ENCODE results near the gene PABPN1L. TPM values are rescaled to one million over a fixed set of nuclear protein-coding genes. Genes with fewer than 3 reads are reported as not detected.
"Not testable (repeated sequence)": the region's sequence is repeated elsewhere in the genome, so short reads cannot be mapped to it uniquely, and the experiment has no call there.

PABPN1L gene
- total RNA-seq, 1 donor from 2014 or later = not detected

DNA sequence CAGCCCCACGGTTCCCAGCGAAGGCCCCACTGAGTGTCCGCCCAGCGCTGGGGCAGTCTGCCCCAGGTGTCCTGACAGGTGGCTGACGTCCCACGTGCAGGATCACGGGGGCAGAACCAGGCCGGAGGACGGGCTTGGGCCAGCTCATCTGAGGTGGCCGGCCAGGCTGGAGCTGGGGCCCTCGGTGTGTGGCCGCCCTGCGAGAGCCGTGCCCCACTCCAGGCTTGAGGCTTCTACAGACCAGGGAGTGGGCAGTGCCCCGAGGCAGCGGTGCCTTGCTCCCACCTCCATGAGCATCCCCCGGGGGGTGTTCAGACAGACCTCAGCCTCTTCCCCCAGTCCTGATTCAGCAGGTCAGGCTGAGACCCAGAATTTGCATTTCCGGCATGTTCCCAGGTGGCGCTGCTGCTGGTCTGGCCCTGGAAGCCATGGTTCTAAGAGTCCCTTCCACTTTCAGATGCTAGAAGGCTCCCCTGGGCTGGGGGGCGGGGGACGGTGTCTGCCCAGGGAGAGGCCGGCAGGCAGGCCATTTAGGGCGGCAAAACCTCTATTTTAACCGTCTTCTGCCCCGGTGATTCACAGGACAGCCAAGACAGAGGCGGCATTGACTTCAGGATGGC is 35.4 kb upstream of the PABPN1L start:
- no peak for DNase-seq (ENCODE audit: low spot score)

DNA sequence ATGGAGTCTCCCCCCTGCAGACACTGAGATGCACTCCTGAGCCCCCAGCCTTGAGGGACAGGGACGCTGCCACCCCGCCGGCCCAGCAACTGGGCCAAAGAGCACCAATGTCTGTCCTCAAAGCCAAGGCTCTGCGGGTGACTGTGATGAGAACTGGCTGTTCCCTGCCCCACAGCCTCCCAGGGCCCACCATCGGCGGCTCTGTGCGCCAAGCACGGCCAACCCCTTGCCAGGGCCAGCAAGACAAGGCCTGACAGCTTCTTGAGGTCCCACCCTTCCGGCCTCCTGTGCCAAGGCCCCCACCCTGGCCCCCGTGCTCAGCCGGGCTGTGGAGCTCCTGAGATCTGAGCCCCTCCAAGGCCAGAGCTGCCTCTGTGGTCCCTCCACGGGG is 34.2 kb upstream of the PABPN1L start:
- no peak for DNase-seq (ENCODE audit: low spot score)

DNA sequence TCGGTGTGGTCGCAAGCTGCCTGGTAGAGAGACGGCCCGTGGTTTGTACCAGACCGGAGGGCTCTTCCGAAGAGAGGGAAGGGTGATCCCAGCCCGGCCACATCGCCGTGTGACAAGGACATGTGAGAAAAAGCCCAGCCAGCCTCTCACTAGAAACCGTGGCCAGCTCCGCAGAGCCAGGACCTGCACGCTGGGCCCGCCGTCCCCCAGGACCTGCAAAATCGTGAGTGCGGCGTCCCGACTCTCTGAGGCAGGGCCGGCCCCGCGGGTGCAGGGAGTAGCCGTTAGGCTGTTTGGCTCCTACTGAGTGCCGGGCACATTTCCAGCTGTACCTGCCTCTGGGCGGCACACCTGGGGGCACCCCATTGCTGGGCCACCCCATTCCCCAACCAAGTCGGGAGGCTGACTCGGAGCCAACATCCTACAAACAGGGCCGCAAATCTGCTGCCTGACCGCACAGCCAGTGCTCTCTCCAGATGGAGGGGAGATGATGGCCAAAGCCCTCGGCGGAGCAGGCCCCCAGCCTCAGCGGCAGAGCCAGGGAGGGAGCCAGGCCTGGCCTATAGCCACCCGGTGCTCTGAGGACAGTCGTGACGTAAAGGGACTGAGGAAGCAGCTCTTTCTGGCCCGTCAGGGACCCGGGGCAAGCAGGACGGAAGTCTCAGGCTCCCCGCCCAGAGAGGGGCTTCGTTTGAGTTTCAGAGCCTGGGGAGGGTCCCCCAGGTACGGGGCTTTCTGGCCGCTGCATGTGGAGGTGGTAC is 33.6 kb upstream of the PABPN1L start:
- DNase-seq (ENCODE audit: low spot score) = no peak

DNA sequence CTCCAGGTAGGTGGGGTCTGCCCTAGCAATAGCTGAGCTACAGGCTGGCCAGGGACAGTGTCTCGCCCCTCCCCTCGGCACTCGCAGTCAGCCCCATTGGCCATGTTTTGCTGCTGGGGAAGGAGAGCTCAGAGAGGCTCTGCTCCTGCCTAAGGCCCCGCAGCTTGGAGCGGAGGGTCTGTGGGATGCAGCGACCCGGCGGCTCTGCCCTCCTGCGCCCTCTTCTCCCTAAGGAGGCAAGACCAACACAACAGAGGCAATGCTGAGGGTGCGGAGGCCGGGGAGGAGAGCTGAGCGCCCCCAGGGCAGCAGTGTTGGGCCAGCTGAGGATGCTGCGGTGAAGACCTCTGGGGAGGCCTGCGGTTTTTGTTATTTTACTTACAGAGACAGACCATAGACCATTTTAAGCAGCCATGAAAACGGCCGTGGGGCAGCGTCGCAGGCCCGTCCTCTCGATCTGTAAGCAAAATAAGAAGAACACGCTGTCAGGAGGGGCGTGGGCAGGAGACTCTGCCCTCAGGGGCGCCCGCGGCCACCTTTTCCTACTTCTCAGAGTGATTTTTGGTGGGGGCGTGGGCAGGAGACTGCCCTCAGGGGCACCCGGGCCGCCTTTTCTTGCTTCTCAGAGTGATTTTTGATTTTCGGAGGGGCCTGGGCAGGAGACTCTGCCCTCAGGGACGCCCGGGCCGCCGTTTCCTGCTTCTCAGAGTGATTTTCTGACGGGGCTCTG is 31.4 kb upstream of the PABPN1L start:
- DNase-seq (ENCODE audit: low spot score) = no peak

DNA sequence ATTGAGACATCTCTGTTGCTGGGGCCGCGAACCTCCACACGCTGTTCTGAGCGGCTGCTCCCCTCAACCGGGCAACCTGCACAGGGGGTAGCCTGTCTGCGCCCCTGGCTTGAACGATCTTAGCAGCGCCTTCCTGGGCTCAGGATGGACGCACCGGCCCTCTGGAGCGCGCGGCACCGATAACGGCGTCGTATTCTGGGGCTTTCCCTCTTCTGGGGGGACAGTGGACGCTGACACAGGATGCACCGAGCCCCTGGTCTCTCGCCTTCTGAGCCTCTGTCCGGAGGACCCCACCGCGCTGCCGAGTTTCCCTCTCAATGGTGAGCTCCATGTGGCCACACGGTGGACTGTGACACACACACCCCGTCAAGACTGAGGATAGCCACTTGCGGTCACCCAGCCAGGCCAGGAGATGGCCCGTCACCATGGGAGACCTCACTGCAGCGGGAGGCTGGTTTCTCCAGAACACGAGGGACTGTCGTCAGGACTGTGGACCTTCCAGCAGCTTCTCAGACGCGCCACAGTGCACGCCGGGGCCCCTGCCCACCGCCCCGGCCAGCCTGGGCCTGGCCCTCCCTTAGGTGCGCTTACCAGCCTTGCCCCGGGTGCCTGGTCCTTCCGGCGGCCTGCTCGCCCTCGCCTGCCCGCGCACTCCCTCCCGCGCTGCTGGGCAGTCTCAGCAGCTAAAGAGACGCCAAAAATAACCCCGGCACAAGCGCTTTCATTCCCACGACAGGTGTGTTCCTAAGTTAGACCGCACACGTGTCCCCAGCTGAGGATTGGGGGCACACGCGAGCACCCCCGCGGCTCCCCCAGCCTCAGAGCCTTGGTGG is 30.0 kb upstream of the PABPN1L start:
- no peak for DNase-seq (ENCODE audit: low spot score)

DNA sequence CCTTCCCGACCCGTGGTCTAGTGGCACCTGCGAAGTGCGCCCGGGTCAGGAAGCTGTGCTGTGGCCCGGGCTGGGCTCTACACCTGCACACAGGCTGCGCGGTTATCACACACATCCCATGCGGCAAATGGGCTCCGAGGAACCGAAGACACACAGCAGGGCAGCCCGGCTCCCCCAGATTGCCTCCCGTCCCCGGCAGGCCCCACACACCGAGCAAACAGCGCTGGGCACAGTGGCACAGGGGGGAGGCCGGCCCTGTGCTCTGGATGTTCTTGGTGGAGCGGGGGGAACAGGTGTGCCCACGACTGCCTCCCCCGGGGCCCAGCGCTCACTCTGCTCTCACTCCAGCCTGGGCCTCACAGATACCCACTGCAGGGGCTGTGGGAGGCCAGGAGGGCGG is 28.9 kb upstream of the PABPN1L start:
- DNase-seq (ENCODE audit: low spot score) = no peak

DNA sequence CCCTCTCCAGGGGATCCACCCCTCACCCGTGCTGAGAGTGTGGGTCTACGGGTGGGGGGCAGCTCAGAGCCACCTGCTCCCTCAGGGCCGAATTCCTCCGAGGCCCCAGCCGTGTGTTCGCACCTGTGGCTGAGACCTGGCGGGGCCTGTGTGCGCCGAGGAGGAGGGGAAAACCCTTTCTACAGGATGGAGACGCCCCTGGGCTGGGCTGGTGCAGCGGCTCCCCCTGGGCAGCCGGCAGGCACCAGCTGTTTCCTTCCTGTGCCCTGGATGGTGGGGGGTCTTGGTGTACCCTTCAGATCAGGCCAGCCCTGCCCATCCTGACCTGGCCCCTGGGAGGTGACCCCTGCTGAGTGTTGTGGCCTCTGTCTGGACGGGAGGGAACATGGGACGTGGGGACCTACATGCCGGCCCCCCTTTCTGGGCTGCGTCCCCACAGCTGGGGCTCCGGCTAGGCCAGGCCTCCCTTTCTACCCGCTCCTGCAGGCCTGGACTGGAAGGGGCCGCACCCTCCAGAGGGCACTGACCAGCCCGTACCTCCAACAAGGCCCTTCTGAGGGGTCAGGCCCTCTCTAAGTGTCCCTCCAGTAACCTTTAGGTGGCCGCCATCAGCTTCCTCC is 28.3 kb upstream of the PABPN1L start:
- DNase-seq (ENCODE audit: low spot score) = no peak

DNA sequence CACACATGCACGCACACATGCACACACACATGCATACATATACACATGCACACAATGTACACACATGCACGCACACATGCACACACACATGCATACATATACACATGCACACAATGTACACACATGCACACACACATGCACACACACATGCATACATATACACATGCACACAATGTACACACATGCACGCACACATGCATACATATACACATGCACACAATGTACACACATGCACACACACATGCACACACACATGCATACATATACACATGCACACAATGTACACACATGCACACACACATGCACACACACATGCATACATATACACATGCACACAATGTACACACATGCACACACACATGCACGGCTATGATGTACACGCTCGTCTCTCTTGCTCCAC is 27.8 kb upstream of the PABPN1L start:
- not testable (repeated sequence) for DNase-seq (ENCODE audit: low spot score)

DNA sequence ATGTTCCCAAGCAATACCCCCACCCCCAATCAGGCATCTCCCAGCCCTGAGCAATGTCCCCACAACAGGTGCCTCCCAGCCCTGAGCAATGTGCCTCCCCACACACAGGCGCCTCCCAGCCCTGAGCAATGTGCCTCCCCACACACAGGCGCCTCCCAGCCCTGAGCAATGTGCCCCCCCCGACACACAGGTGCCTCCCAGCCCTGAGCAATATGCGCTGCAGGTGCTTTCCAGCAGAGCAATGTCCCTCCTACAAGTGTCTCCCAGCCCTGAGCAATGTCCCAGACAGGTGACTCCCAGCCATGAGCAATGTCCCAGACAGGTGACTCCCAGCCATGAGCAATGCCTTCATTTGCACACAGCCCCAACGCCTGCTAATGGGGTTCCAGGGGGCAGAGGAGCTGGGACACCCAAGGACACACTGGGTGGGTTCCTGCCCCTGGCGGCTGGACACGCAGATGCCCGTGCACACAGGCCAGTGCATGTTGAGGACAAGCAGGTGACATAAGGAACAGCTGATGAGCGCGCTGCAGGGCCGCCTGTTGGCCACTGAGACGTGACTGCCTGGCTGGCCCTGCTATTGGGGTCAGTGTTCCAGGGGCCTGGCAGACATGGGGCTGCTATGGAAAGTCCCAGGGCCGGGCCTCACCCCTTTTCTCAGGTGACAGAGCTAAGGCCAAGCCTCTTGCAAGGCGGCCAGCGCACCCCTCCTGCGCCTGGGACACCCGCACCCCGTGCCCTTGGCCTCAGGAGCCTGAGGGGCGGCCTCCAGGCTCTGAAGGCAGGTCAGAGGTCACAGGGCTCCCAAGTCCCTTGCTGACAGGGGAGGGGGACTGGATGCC is 26.9 kb upstream of the PABPN1L start:
- no peak for DNase-seq (ENCODE audit: low spot score)

DNA sequence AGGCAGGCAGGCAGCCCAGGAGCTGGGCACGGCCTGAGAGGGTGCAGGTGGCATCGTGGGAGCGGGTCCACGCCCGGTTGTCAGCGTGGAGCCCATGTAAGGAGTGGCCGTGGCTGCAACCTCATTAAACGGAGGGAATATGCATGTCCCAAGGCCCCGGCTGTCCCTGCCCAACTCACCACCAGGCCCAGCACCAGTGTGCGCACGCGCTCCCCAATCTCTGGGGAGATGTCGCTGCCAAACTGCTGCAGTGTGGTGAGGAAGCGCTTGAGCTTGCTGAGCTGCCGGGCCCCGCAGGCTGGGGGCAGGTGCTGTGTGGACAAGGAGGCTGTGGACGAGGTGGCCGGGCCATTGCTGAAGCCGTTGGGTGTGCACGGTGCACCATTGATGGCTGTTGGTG is 25.6 kb upstream of the PABPN1L start:
- DNase-seq (ENCODE audit: low spot score) = no peak

DNA sequence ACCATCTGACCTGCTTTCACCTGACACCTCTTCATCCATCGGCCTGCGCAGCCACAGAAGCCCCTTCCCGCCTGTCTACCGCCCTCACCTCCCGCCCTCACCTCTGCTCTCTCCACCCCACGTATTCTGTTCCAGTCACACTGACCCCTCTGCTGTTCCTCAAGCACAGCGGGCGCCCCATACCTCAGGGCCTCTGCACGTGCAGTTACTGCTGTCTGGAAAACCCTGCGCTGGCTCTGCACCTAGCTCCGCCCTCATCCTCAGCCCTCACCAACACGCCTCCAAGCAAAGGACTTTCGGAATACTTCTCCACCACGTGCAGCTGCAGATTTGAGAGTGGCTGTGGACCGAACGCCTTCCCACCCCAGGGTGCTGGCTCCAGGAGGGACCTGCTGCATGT is 24.6 kb upstream of the PABPN1L start:
- DNase-seq (ENCODE audit: low spot score) = no peak

DNA sequence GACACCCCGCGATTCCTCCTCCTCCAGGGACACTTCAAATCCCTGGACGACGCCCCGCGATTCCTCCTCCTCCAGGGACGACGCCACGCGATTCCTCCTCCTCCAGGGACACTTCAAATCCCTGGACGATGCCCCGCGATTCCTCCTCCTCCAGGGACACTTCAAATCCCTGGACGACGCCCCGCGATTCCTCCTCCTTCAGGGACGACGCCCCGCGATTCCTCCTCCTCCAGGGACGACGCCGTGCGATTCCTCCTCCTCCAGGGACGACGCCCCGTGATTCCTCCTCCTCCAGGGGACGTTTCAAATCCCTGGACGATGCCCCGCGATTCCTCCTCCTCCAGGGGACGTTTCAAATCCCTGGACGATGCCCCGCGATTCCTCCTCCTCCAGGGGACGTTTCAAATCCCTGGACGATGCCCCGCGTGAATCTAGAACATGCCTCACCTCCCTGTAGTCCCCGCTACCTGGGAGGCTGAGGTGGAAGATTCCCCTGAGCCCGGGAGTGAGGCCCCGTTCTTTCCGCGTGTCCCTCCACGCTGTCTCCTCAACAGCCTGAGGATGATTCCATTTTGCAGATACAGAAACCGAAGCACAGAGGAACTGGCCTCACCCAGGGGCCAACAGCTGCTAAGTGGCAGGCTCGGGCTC is 23.4 kb upstream of the PABPN1L start:
- DNase-seq (ENCODE audit: low spot score) = not testable (repeated sequence)

DNA sequence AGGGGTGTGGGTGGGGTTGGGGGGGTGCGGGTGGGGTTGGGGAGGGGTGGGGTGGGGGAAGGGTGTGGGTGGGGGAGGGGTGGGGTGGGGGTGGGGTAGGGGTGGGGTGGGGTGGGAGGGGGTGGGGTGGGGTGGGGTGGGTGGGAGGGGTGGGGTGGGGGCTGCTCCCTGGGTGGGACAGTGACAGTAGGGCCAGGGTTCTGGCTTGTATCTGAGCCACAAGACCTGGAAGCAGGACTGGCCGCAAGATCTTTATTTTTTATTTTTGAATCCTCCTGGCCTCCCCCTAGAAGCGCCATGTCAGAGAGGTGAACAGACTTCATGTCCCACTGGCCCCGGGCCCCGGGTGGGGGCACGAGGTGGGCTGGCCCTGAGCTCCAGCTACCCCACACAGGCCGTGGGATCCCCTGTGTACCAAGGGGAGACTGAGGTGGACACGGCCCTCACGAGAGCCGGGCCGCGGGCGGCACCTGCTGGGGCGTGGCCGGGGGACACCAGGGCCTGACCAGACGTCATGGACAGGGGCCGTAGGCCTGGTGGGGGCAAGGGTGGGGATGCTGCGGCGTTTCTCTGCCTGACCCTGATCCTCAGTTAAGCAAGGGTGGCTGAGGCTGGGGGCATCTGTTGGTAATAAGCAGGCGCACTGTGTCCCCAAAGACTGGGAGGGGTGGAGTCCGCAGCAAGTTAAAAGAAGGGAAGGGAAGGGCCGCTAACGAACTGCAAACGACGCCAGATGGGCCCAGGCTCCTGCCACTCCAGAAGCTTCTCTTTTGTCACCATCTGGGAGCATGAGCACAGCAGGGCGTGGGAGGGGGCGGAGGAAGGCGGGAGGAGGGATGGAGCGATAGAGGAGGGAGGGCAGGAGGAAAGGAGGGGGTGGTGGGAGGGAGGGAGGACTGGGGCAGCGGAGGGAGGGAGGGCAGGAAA is 22.3 kb upstream of the PABPN1L start:
- no peak for DNase-seq (ENCODE audit: low spot score)

DNA sequence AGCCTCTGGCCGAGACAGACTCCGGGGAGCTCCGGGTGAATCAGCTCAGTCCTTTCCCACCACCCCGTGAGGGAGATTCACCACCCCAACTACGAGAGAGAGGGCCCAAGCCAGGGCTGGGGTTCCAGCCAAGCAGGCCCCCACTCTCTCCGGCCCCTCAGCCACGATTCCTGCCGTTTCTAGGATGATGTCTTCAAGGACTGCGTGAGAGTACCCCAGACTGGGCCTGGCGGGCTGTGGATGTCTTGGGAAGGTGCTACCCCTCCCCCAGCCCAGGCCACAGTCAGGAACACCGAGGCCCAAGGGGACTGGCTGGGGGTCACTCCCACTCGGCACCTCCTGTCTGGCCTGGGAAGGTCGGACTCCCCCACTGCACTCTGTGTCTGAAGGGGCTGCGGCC is 21.6 kb upstream of the PABPN1L start:
- DNase-seq (ENCODE audit: low spot score) = no peak

DNA sequence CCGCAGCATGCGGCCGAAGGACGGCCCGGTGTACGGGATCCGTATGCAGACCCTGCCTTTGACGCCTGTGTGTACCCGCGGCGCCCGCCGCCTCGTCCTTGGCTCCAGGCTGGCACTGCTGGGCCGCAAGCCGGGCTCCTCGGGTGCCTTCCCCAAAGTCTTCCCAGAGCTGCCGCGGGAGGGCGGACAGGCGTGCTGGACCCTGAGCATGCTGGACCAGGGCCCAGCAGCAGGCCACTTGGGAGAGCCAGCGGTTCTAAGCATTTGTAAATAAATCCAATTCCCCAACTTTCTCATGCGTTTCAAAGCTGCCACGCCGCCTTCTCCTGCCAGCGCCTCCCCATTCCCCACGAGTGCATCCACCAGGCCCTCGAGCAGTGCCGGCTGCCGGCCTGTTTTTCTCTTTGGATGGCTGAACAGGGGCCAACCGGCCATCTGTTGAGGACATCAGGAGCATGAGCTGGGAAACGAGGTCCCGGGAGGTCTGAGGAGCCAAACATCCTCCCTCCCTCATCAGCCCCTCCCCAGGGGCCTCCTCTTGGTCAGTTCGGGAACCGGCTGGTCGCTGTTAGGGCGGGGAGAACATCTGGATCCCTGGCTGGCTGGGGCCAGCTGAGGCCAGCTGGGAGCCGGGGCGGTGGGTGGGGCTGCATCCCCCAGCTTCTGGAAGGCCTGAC is 20.5 kb upstream of the PABPN1L start:
- DNase-seq (ENCODE audit: low spot score) = peak; percentile 80

DNA sequence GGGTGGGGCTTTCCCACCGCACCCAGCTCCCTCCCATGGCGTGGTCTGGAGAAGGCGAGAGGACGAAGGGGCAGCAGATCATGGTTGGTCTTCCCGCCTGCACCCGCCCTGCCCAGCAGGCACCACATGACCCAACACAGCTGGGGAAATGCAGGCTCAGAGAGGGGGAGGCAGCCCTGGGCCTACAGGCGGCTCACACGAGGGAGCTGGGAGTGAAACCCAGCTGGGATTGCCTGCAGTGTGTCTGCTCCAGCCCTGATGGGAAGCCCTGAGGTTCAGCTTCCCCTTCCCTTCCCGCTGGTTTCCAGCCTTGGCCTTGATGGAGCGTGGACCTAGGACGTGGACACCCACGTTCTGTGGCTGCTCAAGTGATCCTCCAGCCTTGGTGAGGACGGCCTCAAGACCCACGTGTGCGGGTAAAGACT is 20.0 kb upstream of the PABPN1L start:
- DNase-seq (ENCODE audit: low spot score) = no peak

DNA sequence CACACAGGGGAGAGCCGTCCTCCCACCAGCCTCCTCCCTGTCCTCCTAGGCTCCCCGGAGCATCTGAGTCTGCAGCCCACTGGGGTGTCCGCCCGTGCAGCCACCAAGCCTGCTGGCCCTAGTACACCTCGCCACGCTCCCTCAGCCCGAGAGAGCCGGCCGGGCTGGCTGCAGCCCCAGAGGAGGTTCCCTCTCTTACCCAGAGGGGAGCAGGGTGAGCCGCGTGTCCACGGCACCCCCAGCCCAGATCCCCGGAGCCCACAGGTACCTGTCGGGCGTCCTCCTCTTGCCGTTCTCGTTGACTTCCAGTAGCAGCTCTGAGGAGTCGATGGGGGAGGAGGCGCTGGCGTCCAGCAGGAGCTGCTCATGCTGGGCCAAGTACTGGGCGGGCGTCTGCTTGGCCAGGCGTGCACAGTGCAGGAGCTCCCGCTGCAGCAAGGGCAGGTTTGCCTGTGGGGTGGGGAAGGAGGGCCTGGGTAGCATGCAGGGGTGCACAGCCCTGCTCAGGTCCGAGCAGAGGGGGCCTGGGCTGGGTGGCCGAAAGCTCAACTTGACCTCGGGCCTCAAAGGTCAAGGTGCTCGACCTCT is 19.3 kb upstream of the PABPN1L start:
- no peak for DNase-seq (ENCODE audit: low spot score)
